Hepatocyte (in vitro differentiated cells): ENCODE results near the gene HMCN1. TPM values are rescaled to one million over a fixed set of nuclear protein-coding genes. Genes with fewer than 3 reads are reported as not detected.

Experiments
- DNase-seq: peaks from one replicate; pipeline ENCODE4 v3.0.0-alpha.2; 2016; ENCODE audit warnings: low spot score
- H2AFZ ChIP-seq: fragments of 200-600 bp; sonication (generic); 2 replicates; pipeline ENCODE4 v1.6.0; 2016; ENCODE audit warnings: antibody characterized with exemption, mild to moderate bottlenecking
- H3K27ac ChIP-seq: fragments of 200-600 bp; sonication (generic); 2 replicates; pipeline ENCODE4 v1.5.1; 2016; ENCODE audit warnings: mild to moderate bottlenecking
- H3K27me3 ChIP-seq: fragments of 200-600 bp; sonication (generic); 2 replicates; pipeline ENCODE4 v1.6.1; 2016
- H3K36me3 ChIP-seq: fragments of 200-600 bp; sonication (generic); replicated peaks from 2 replicates; pipeline ENCODE4 v1.5.1; 2016; ENCODE audit warnings: low read depth; ENCODE audit not compliant: insufficient read depth
- H3K4me1 ChIP-seq: fragments of 200-600 bp; sonication (generic); 2 replicates; pipeline ENCODE4 v1.5.1; 2016; ENCODE audit warnings: mild to moderate bottlenecking, moderate library complexity; ENCODE audit not compliant: insufficient read depth
- H3K4me2 ChIP-seq: fragments of 200-600 bp; sonication (generic); 2 replicates; pipeline ENCODE4 v1.6.0; 2016
- H3K4me3 ChIP-seq: fragments of 200-600 bp; sonication (generic); 2 replicates; pipeline ENCODE4 v1.5.1; 2016; ENCODE audit warnings: mild to moderate bottlenecking
- H3K79me2 ChIP-seq: fragments of 200-600 bp; sonication (generic); 2 replicates; pipeline ENCODE4 v1.6.0; 2017; ENCODE audit warnings: mild to moderate bottlenecking
- H3K9me2 ChIP-seq: fragments of 200-600 bp; sonication (generic); replicated peaks from 2 replicates; pipeline ENCODE4 v1.6.0; 2017; ENCODE audit warnings: mild to moderate bottlenecking; ENCODE audit not compliant: insufficient read depth
- H3K9me3 ChIP-seq: fragments of 200-600 bp; sonication (generic); 2 replicates; pipeline ENCODE4 v1.5.1; 2016; ENCODE audit warnings: low read depth, mild to moderate bottlenecking
- H4K20me1 ChIP-seq: fragments of 200-600 bp; sonication (generic); 2 replicates; pipeline ENCODE4 v1.6.0; 2016; ENCODE audit warnings: mild to moderate bottlenecking; ENCODE audit not compliant: insufficient read depth, poor library complexity, severe bottlenecking
- EZH2 ChIP-seq: fragments of 200-600 bp; sonication (generic); IDR thresholded peaks from 2 replicates; pipeline ENCODE4 v1.6.1; 2016; ENCODE audit warnings: antibody characterized with exemption, mild to moderate bottlenecking, borderline replicate concordance
- EZH2phosphoT487 ChIP-seq: fragments of 200-600 bp; sonication (generic); IDR thresholded peaks from one replicate; pipeline ENCODE4 v1.6.1; 2018; ENCODE audit warnings: antibody characterized with exemption, mild to moderate bottlenecking, low read depth, moderate library complexity; ENCODE audit not compliant: unreplicated experiment, severe bottlenecking
- WGBS: methylation state at CpG from one replicate; pipeline ENCODE4 v1.1.6; 2016; ENCODE audit warnings: low lambda C conversion rate; ENCODE audit errors: missing lambda C conversion rate; 5-methylcytosine and 5-hydroxymethylcytosine counted together
- polyA plus RNA-seq: library from polyadenylated mRNA; unstranded; fragments of >200 nt; fragmentation: Nextera tagmentation; extraction: Ambion mirVana; gene quantifications from 2 replicates; pipeline ENCODE4 v1.2.1, GENCODE V29; 2016
- total RNA-seq: library from RNA; depleted of rRNA; stranded (reverse); fragments of >200 nt; gene quantifications from 2 replicates; pipeline ENCODE4 v1.2.3, GENCODE V29; 2014
- TF ChIP-seq, protein P1 (sequence below): fragments of 200-600 bp; sonication (generic); IDR thresholded peaks from 2 replicates; pipeline ENCODE4 v1.5.1; 2016; ENCODE audit warnings: antibody characterized with exemption, mild to moderate bottlenecking; ENCODE audit not compliant: poor library complexity

The HMCN1 gene
- total and polyA plus RNA-seq, 2 experiments from 2014 or later: 2.3 to 13.4 TPM

DNA sequence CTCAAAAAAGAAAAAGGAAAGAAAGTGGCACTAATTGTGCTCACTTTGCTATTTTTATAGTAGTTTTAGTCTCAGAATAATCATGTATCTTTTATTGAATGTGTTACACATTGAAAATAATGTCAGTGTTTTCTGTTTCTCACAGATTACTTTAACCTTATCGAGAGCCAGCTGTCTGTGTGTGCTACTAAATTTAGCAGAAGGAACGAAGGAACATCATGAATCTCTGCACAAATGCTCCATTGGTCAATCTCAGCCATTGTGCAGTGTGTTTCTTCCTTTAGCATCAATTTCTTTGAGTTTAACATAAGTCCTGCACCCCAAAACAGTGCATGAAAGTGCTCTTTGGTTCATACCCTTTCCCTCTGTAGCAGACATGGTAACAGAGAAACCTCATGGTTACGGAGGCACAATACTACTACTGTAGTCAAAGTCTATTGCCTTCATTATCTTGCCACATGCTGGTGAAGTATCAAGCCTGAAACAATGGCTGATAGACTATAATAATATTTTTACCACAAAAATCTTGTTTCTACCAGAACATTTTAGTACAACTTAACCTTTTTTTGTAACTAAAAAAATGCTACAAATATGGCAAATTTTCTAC lies 310.0 kb downstream of the HMCN1 start:
- Histone ChIP-seq H3K9me3 (no peaks in the 10 kb centered on the region), H3K36me3 (no peaks in the 10 kb centered on the region), H3K27me3 (no peaks in the 10 kb centered on the region), H3K27ac (no peak overlapping the region), H2AFZ (no peak overlapping the region), H3K4me3 (no peak overlapping the region), H4K20me1 (no peaks in the 10 kb centered on the region), H3K79me2 (no peaks in the 10 kb centered on the region), H3K4me2 (no peak overlapping the region), H3K9me2 (no peaks in the 10 kb centered on the region), H3K4me1 (no peaks in the 10 kb centered on the region)
- TF ChIP-seq EZH2 (no peak), EZH2phosphoT487 (no peak)
- TF ChIP-seq, protein P1, sequence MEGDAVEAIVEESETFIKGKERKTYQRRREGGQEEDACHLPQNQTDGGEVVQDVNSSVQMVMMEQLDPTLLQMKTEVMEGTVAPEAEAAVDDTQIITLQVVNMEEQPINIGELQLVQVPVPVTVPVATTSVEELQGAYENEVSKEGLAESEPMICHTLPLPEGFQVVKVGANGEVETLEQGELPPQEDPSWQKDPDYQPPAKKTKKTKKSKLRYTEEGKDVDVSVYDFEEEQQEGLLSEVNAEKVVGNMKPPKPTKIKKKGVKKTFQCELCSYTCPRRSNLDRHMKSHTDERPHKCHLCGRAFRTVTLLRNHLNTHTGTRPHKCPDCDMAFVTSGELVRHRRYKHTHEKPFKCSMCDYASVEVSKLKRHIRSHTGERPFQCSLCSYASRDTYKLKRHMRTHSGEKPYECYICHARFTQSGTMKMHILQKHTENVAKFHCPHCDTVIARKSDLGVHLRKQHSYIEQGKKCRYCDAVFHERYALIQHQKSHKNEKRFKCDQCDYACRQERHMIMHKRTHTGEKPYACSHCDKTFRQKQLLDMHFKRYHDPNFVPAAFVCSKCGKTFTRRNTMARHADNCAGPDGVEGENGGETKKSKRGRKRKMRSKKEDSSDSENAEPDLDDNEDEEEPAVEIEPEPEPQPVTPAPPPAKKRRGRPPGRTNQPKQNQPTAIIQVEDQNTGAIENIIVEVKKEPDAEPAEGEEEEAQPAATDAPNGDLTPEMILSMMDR: no peak
- no peak for DNase-seq
- WGBS: 60% methylated on average over 3 of the region's 3 CpGs

GRCh38 chr1:186046437-186047211 lies 312.4 kb downstream of the HMCN1 start:
- no peak overlapping the region for H3K4me3 ChIP-seq
- no peaks in the 10 kb centered on the region for H3K9me2 ChIP-seq
- WGBS: 80% methylated on average over 4 of the region's 4 CpGs
- H3K27ac ChIP-seq: no peak overlapping the region
- H4K20me1 ChIP-seq: no peaks in the 10 kb centered on the region
- no peaks in the 10 kb centered on the region for H3K27me3 ChIP-seq
- no peaks in the 10 kb centered on the region for H3K79me2 ChIP-seq
- H3K4me2 ChIP-seq: no peak overlapping the region
- no peak overlapping the region for H2AFZ ChIP-seq
- no peaks in the 10 kb centered on the region for H3K4me1 ChIP-seq
- H3K9me3 ChIP-seq: no peaks in the 10 kb centered on the region
- TF ChIP-seq EZH2phosphoT487 (no peak), EZH2 (no peak)
- TF ChIP-seq, protein P1: no peak
- no peaks in the 10 kb centered on the region for H3K36me3 ChIP-seq
- DNase-seq: no peak

- Histone ChIP-seq H3K4me1 (no peaks in the 10 kb centered on the region), H3K4me2 (no peak overlapping the region), H3K9me3 (no peaks in the 10 kb centered on the region), H3K27me3 (no peaks in the 10 kb centered on the region), H3K79me2 (no peaks in the 10 kb centered on the region), H3K9me2 (no peaks in the 10 kb centered on the region), H3K4me3 (no peak overlapping the region), H2AFZ (no peak overlapping the region), H4K20me1 (no peaks in the 10 kb centered on the region), H3K27ac (no peak overlapping the region), H3K36me3 (no peaks in the 10 kb centered on the region)
- TF ChIP-seq EZH2 (no peak), EZH2phosphoT487 (no peak)
- TF ChIP-seq, protein P1: no peak
- 89% methylated on average over 3 of the region's 3 CpGs for WGBS
- no peak for DNase-seq
These were observed 316.2 kb downstream of the HMCN1 start for GRCh38 chr1:186050360-186050759.
